Trophoblast cell (in vitro differentiated cells and primary cell): ENCODE measurements around the gene UGT1A4.

Experiments used
- DNase-seq, 2 donors: peaks; one replicate each; pipeline ENCODE4 v3.0.0-alpha.2; 2016
- H2AFZ ChIP-seq: 2 replicates; pipeline ENCODE4 v1.6.1; 2013; ENCODE audit warnings: low read length, moderate library complexity, mild to moderate bottlenecking; ENCODE audit not compliant: insufficient read depth, poor library complexity
- H2AK5ac ChIP-seq: 2 replicates; pipeline ENCODE4 v1.6.1; 2013; ENCODE audit warnings: mild to moderate bottlenecking, low read length
- H2BK120ac ChIP-seq: 2 replicates; pipeline ENCODE4 v1.6.1; 2013; ENCODE audit warnings: low read length, mild to moderate bottlenecking, moderate library complexity; ENCODE audit not compliant: insufficient read depth, poor library complexity
- H2BK12ac ChIP-seq: 2 replicates; pipeline ENCODE4 v1.6.1; 2013; ENCODE audit warnings: mild to moderate bottlenecking, low read length, moderate library complexity
- H2BK5ac ChIP-seq: 2 replicates; pipeline ENCODE4 v1.6.1; 2013; ENCODE audit warnings: low read length, low read depth, moderate library complexity, mild to moderate bottlenecking; ENCODE audit not compliant: poor library complexity
- H3K14ac ChIP-seq: 2 replicates; pipeline ENCODE4 v1.6.1; 2013; ENCODE audit warnings: mild to moderate bottlenecking, low read length
- H3K18ac ChIP-seq: 2 replicates; pipeline ENCODE4 v1.6.1; 2013; ENCODE audit warnings: mild to moderate bottlenecking, low read length
- H3K23ac ChIP-seq: 2 replicates; pipeline ENCODE4 v1.6.1; 2013; ENCODE audit warnings: low read length
- H3K27ac ChIP-seq: 2 replicates; pipeline ENCODE4 v1.5.1; 2013; ENCODE audit warnings: low read depth, mild to moderate bottlenecking, inconsistent platforms, low read length, moderate library complexity
- H3K27me3 ChIP-seq: 2 replicates; pipeline ENCODE4 v1.6.1; 2013; ENCODE audit warnings: inconsistent platforms, mild to moderate bottlenecking, low read length, moderate library complexity; ENCODE audit not compliant: insufficient read depth
- H3K36me3 ChIP-seq, 2 experiments: 1 replicate in 1 of 2; 2 replicates in 1 of 2; pipeline ENCODE4 v1.6.1; 2013; ENCODE audit warnings: low read length in 2 of 2, mild to moderate bottlenecking in 2 of 2, moderate library complexity in 1 of 2; ENCODE audit not compliant: insufficient read depth in 2 of 2, control insufficient read depth in 1 of 2
- H3K4ac ChIP-seq: 2 replicates; pipeline ENCODE4 v1.6.1; 2013; ENCODE audit warnings: low read depth, mild to moderate bottlenecking, low read length, moderate library complexity
- H3K4me1 ChIP-seq, 2 experiments: 1 replicate in 1 of 2; 2 replicates in 1 of 2; pipeline ENCODE4 v1.6.1; 2013; ENCODE audit warnings: low read length in 2 of 2, mild to moderate bottlenecking in 2 of 2, moderate library complexity in 1 of 2; ENCODE audit not compliant: insufficient read depth in 2 of 2, control insufficient read depth in 1 of 2
- H3K4me2 ChIP-seq: 2 replicates; pipeline ENCODE4 v1.6.1; 2013; ENCODE audit warnings: inconsistent platforms, mild to moderate bottlenecking, low read length, moderate library complexity
- H3K4me3 ChIP-seq: 2 replicates; pipeline ENCODE4 v1.5.1; 2013; ENCODE audit warnings: mild to moderate bottlenecking, low read depth, low read length, inconsistent platforms
- H3K79me1 ChIP-seq: one replicate; pipeline ENCODE4 v1.6.1; 2013; ENCODE audit warnings: low read length
- H3K79me2 ChIP-seq: 2 replicates; pipeline ENCODE4 v1.6.1; 2013; ENCODE audit warnings: low read length, mild to moderate bottlenecking; ENCODE audit not compliant: control insufficient read depth, insufficient read depth, poor library complexity
- H3K9ac ChIP-seq: 2 replicates; pipeline ENCODE4 v1.6.1; 2013; ENCODE audit warnings: mild to moderate bottlenecking, low read length
- H3K9me3 ChIP-seq: 2 replicates; pipeline ENCODE4 v1.6.1; 2013; ENCODE audit warnings: low read depth, mild to moderate bottlenecking, control low read depth, inconsistent platforms, low read length; ENCODE audit not compliant: insufficient read depth
- H4K12ac ChIP-seq: 2 replicates; pipeline ENCODE4 v1.6.1; 2013; ENCODE audit warnings: low read depth, mild to moderate bottlenecking, low read length, moderate library complexity
- H4K8ac ChIP-seq: 2 replicates; pipeline ENCODE4 v1.6.1; 2013; ENCODE audit warnings: low read depth, mild to moderate bottlenecking, low read length, moderate library complexity
- H4K91ac ChIP-seq: one replicate; pipeline ENCODE4 v1.6.1; 2013; ENCODE audit warnings: low read depth, mild to moderate bottlenecking, low read length, moderate library complexity
- whole genome bisulfite sequencing: extraction: QIAGEN DNeasy Blood & Tissue Kit; methylation state at CpG from one replicate; pipeline ENCODE4 v1.1.7; 2013; ENCODE audit warnings: missing lambda C conversion rate; ENCODE audit not compliant: insufficient read length, insufficient coverage; ENCODE audit errors: extremely low coverage; 5-methylcytosine and 5-hydroxymethylcytosine counted together

UGT1A4 gene

DNA sequence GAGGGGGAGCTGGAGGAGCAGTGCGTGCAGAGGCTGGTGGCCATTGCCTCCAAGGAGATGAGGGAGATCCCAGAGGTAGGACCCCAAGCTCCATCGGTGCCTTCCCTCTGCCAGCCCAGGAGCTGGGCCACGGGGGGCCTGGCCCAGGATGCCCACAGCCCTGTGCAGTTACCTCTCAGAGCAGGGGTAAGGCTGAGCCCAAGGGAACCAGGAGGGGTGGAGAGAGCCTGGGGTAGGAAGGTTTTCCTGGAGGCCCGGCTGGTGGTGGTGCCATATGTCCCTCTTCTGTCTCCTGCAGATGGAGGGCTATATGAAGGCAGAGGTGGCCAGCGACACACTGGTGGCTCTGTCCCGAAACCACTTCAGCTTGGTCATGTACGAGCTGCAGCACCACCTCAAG, 71.0 kb downstream of the UGT1A4 start:
- no peaks in the 10 kb centered on the region for H3K36me3 ChIP-seq
- WGBS: no CpG with 5 or more reads among the region's 7 CpGs

DNA sequence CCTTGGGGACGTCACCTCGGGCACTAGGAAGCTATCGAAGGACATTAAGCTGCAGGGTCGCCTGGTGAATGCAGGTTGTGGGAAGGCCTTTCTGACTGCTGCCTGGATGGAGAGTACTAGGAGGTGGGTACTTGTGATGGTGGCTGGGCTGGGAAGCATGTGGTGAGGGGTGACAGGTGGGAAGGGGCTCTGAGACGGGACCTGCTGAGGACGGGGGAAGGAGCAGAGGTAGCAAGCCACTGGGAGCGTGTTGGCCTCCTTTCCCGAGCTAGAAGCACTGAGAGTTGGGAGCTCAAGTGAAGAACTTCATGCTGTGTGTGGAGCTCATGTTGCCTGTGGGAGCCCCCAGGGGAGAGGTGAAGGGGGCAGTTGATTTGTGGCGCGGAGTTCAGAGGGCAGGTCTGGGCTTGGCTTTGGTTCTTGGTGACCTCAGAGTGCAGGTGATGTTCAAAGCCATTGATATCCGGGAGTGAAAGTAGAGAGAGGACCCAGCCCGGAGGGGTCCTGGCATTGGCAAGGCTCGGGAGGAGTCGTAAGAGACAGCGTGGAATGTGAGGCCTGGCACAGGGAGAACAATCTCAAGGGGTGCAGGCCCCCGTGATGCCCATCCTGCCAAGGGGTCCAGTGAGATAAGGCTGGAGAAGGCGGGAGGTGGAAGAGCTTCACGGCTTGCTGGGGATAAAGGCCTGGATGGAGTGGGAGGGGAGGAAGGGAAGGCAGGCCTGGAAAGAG, 72.8 kb downstream of the UGT1A4 start:
- no peak overlapping the region for H3K18ac ChIP-seq
- no peak overlapping the region for H3K4me2 ChIP-seq
- no peak overlapping the region for H3K4me3 ChIP-seq
- no peaks in the 10 kb centered on the region for H3K79me1 ChIP-seq
- H2BK5ac ChIP-seq: no peak overlapping the region
- H3K23ac ChIP-seq: no peak overlapping the region
- no peak overlapping the region for H2BK12ac ChIP-seq
- no peak overlapping the region for H4K12ac ChIP-seq
- H3K79me2 ChIP-seq: no peaks in the 10 kb centered on the region
- H3K27me3 ChIP-seq: no peaks in the 10 kb centered on the region
- WGBS: no CpG with 5 or more reads among the region's 18 CpGs
- no peaks in the 10 kb centered on the region for H3K4me1 ChIP-seq
- no peak overlapping the region for H3K14ac ChIP-seq
- H3K9ac ChIP-seq: no peak overlapping the region
- no peak overlapping the region for H2AK5ac ChIP-seq
- H3K27ac ChIP-seq: no peak overlapping the region
- H2BK120ac ChIP-seq: no peak overlapping the region
- no peak for DNase-seq
- no peak overlapping the region for H4K8ac ChIP-seq
- H3K4ac ChIP-seq: no peak overlapping the region
- peaks cover 13% of the 10 kb centered on the region for H3K9me3 ChIP-seq
- H4K91ac ChIP-seq: no peak overlapping the region
- H2AFZ ChIP-seq: no peak overlapping the region
- H3K36me3 ChIP-seq: no peaks in the 10 kb centered on the region

More for the DNA sequence above, 71.0 kb downstream of the UGT1A4 start:
- no peaks in the 10 kb centered on the region for H3K4me1 ChIP-seq
- no peak overlapping the region for H3K4me2 ChIP-seq
- no peak overlapping the region for H2BK120ac ChIP-seq
- H2AK5ac ChIP-seq: no peak overlapping the region
- H3K4ac ChIP-seq: no peak overlapping the region
- H3K79me2 ChIP-seq: no peaks in the 10 kb centered on the region
- H3K79me1 ChIP-seq: no peaks in the 10 kb centered on the region
- no peak overlapping the region for H4K91ac ChIP-seq
- H3K9ac ChIP-seq: no peak overlapping the region
- no peak overlapping the region for H2BK5ac ChIP-seq
- no peak overlapping the region for H3K27ac ChIP-seq
- H3K9me3 ChIP-seq: peaks cover 10% of the 10 kb centered on the region
- H4K8ac ChIP-seq: no peak overlapping the region
- no peak for DNase-seq
- H2BK12ac ChIP-seq: no peak overlapping the region
- no peak overlapping the region for H4K12ac ChIP-seq
- no peak overlapping the region for H2AFZ ChIP-seq
- H3K18ac ChIP-seq: no peak overlapping the region
- H3K27me3 ChIP-seq: no peaks in the 10 kb centered on the region
- H3K4me3 ChIP-seq: no peak overlapping the region
- no peak overlapping the region for H3K14ac ChIP-seq
- H3K23ac ChIP-seq: no peak overlapping the region

DNA sequence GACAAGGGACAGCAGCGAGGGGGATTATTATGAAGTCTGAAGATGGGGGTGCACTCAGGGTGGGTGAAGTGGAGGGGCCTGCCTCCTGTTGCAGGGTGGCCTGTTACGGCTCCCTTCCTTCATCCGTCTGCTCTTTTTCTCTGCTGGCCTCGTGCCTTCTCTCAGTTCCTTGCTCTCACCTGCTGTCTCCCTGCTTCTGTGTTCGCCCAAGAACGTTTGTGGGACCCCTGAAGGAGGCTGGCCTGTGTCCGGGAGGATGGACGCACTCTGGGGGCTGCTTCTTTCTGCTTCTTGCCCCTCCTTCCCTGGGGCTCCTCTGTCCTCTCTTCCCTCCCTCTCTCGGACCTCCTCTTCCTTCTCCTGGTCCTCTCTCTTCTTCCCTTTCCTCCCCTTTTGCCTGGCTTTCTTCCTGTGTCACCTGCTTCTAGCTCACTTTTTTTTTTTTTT, 73.4 kb downstream of the UGT1A4 start:
- Histone ChIP-seq H3K4me1 (no peaks in the 10 kb centered on the region), H4K12ac (no peak overlapping the region), H3K23ac (no peak overlapping the region), H3K27me3 (no peaks in the 10 kb centered on the region), H3K4ac (no peak overlapping the region), H3K27ac (no peak overlapping the region), H3K36me3 (no peaks in the 10 kb centered on the region), H3K4me2 (no peak overlapping the region), H3K18ac (no peak overlapping the region), H3K79me2 (no peaks in the 10 kb centered on the region), H3K9me3 (peaks cover 13% of the 10 kb centered on the region), H4K91ac (no peak overlapping the region), H2BK12ac (no peak overlapping the region), H2AK5ac (no peak overlapping the region), H3K4me3 (no peak overlapping the region), H4K8ac (no peak overlapping the region), H3K14ac (no peak overlapping the region), H2AFZ (no peak overlapping the region), H3K9ac (no peak overlapping the region), H3K79me1 (no peaks in the 10 kb centered on the region), H2BK5ac (no peak overlapping the region), H2BK120ac (no peak overlapping the region)
- WGBS: no CpG with 5 or more reads among the region's 9 CpGs
- no peak for DNase-seq

- Histone ChIP-seq H3K4me3 (no peak overlapping the region), H3K23ac (no peak overlapping the region), H3K4me1 (no peaks in the 10 kb centered on the region), H2AK5ac (no peak overlapping the region), H2BK12ac (no peak overlapping the region), H4K91ac (no peak overlapping the region), H3K18ac (no peak overlapping the region), H3K27ac (no peak overlapping the region), H4K8ac (no peak overlapping the region), H3K9ac (no peak overlapping the region), H3K9me3 (peaks cover 13% of the 10 kb centered on the region), H3K79me1 (no peaks in the 10 kb centered on the region), H3K14ac (no peak overlapping the region), H3K36me3 (no peaks in the 10 kb centered on the region), H2BK5ac (no peak overlapping the region), H3K27me3 (no peaks in the 10 kb centered on the region), H3K79me2 (no peaks in the 10 kb centered on the region), H2BK120ac (no peak overlapping the region), H3K4ac (no peak overlapping the region), H3K4me2 (no peak overlapping the region), H2AFZ (no peak overlapping the region), H4K12ac (no peak overlapping the region)
- no peak for DNase-seq
- no CpG with 5 or more reads among the region's 7 CpGs for WGBS
Measured at GRCh38 chr2:233792720-233793119, 74.2 kb downstream of the UGT1A4 start.
